H9 (cell line): ENCODE measurements around the gene CAPN2. TPM values are rescaled to one million over a fixed set of nuclear protein-coding genes. Genes with fewer than 3 reads are reported as not detected.

ENCODE experiments used
- DNase-seq: peaks from one replicate; pipeline ENCODE4 v3.0.0-alpha.2; 2017
- H2AFZ ChIP-seq: one replicate; pipeline ENCODE4 v1.6.1; 2013; ENCODE audit warnings: mild to moderate bottlenecking, low read length, control low read depth, moderate library complexity
- H2AK5ac ChIP-seq: 2 replicates; pipeline ENCODE4 v1.6.1; 2013; ENCODE audit warnings: low read length, control low read depth, mixed read lengths; ENCODE audit not compliant: insufficient read length
- H2BK120ac ChIP-seq: one replicate; pipeline ENCODE4 v1.6.1; 2013; ENCODE audit warnings: low read depth, mild to moderate bottlenecking, low read length, control low read depth, inconsistent platforms; ENCODE audit not compliant: poor library complexity, severe bottlenecking
- H2BK12ac ChIP-seq: 2 replicates; pipeline ENCODE4 v1.6.1; 2013; ENCODE audit warnings: low read length, control low read depth, mixed read lengths, low read depth; ENCODE audit not compliant: insufficient read length
- H2BK15ac ChIP-seq: 2 replicates; pipeline ENCODE4 v1.6.1; 2013; ENCODE audit warnings: low read depth, low read length, control low read depth
- H2BK20ac ChIP-seq: one replicate; pipeline ENCODE4 v1.6.1; 2013; ENCODE audit warnings: low read depth, mild to moderate bottlenecking, low read length, control low read depth, inconsistent platforms; ENCODE audit not compliant: poor library complexity, severe bottlenecking
- H2BK5ac ChIP-seq: 2 replicates; pipeline ENCODE4 v1.6.1; 2013; ENCODE audit warnings: low read length, control low read depth, mixed read lengths; ENCODE audit not compliant: insufficient read length
- H3K14ac ChIP-seq: 2 replicates; pipeline ENCODE4 v1.6.1; 2013; ENCODE audit warnings: low read length, control low read depth; ENCODE audit not compliant: insufficient read depth
- H3K18ac ChIP-seq: 2 replicates; pipeline ENCODE4 v1.6.1; 2013; ENCODE audit warnings: low read depth, mild to moderate bottlenecking, mixed read lengths, low read length, control low read depth; ENCODE audit not compliant: insufficient read length
- H3K23ac ChIP-seq: 2 replicates; pipeline ENCODE4 v1.6.1; 2013; ENCODE audit warnings: low read length, control low read depth, mixed read lengths, low read depth; ENCODE audit not compliant: insufficient read length
- H3K23me2 ChIP-seq: 2 replicates; pipeline ENCODE4 v1.6.1; 2013; ENCODE audit warnings: low read depth, mild to moderate bottlenecking, mixed read lengths, low read length, control low read depth; ENCODE audit not compliant: insufficient read length, poor library complexity, severe bottlenecking
- H3K27ac ChIP-seq: 2 replicates; pipeline ENCODE4 v1.5.1; 2013; ENCODE audit warnings: low read length, control low read depth, mixed read lengths, low read depth; ENCODE audit not compliant: insufficient read length
- H3K27me3 ChIP-seq: 2 replicates; pipeline ENCODE4 v1.6.1; 2013; ENCODE audit warnings: low read length, control low read depth, inconsistent platforms; ENCODE audit not compliant: insufficient read depth
- H3K4ac ChIP-seq: 2 replicates; pipeline ENCODE4 v1.6.1; 2013; ENCODE audit warnings: low read depth, mild to moderate bottlenecking, control low read depth, inconsistent platforms, low read length, moderate library complexity
- H3K4me1 ChIP-seq: 2 replicates; pipeline ENCODE4 v1.6.1; 2013; ENCODE audit warnings: low read length, control low read depth, inconsistent platforms; ENCODE audit not compliant: insufficient read depth
- H3K4me2 ChIP-seq: 2 replicates; pipeline ENCODE4 v1.6.1; 2013; ENCODE audit warnings: low read length, control low read depth, mixed read lengths; ENCODE audit not compliant: insufficient read length, insufficient read depth
- H3K56ac ChIP-seq: 2 replicates; pipeline ENCODE4 v1.6.1; 2013; ENCODE audit warnings: low read depth, mild to moderate bottlenecking, mixed read lengths, low read length, control low read depth; ENCODE audit not compliant: insufficient read length
- H3K79me1 ChIP-seq: 2 replicates; pipeline ENCODE4 v1.6.1; 2013; ENCODE audit warnings: low read depth, mild to moderate bottlenecking, moderate library complexity, low read length, control low read depth, inconsistent platforms; ENCODE audit not compliant: insufficient read depth, poor library complexity, severe bottlenecking
- H3K79me2 ChIP-seq: 2 replicates; pipeline ENCODE4 v1.6.1; 2013; ENCODE audit warnings: low read length, control low read depth, inconsistent platforms; ENCODE audit not compliant: insufficient read depth
- H3K9ac ChIP-seq: 2 replicates; pipeline ENCODE4 v1.6.1; 2013; ENCODE audit warnings: low read length, control low read depth, mixed read lengths; ENCODE audit not compliant: insufficient read length; ENCODE audit errors: extremely low read depth
- H3K9me3 ChIP-seq: one replicate; pipeline ENCODE4 v1.6.1; 2013; ENCODE audit warnings: low read depth, low read length, inconsistent platforms; ENCODE audit not compliant: control insufficient read depth
- H3T11ph ChIP-seq: one replicate; pipeline ENCODE4 v1.6.1; 2013; ENCODE audit warnings: mild to moderate bottlenecking, low read length, control low read depth, inconsistent platforms
- H4K20me1 ChIP-seq: one replicate; pipeline ENCODE4 v1.6.1; 2013; ENCODE audit not compliant: control insufficient read depth, insufficient read length, insufficient read depth
- H4K5ac ChIP-seq: 2 replicates; pipeline ENCODE4 v1.6.1; 2013; ENCODE audit warnings: low read depth, mild to moderate bottlenecking, mixed read lengths, low read length, control low read depth; ENCODE audit not compliant: insufficient read length
- H4K8ac ChIP-seq: replicated peaks from 2 replicates; pipeline ENCODE4 v1.6.1; 2013; ENCODE audit warnings: low read length, control low read depth, mixed read lengths, low read depth; ENCODE audit not compliant: insufficient read length
- H4K91ac ChIP-seq: 2 replicates; pipeline ENCODE4 v1.6.1; 2013; ENCODE audit warnings: low read depth, mild to moderate bottlenecking, moderate library complexity, mixed read lengths, low read length, control low read depth; ENCODE audit not compliant: insufficient read length
- H3K27ac Mint-ChIP-seq, 3 experiments: 2 replicates in 2 of 3; 3 replicates in 1 of 3; pipeline ENCODE4 v1.8.0; 2020 to 2021; ENCODE audit warnings: mixed read lengths in 3 of 3, mild to moderate bottlenecking in 1 of 3, moderate library complexity in 1 of 3
- H3K27me3 Mint-ChIP-seq: 2 replicates; pipeline ENCODE4 v1.8.0; 2021; ENCODE audit warnings: low read depth, mild to moderate bottlenecking, moderate library complexity, mixed read lengths
- H3K36me3 Mint-ChIP-seq, 3 experiments: 2 replicates in 2 of 3; 3 replicates in 1 of 3; pipeline ENCODE4 v1.8.0; 2020 to 2021; ENCODE audit warnings: low read depth in 3 of 3, mixed read lengths in 3 of 3; ENCODE audit not compliant: insufficient read depth in 1 of 3
- H3K4me1 Mint-ChIP-seq, 2 experiments: 2 replicates each; pipeline ENCODE4 v1.8.0; 2020; ENCODE audit warnings: mixed read lengths in 2 of 2
- H3K4me3 Mint-ChIP-seq, 2 experiments: 2 replicates in 1 of 2; 3 replicates in 1 of 2; pipeline ENCODE4 v1.8.0; 2020 to 2021; ENCODE audit warnings: mild to moderate bottlenecking in 2 of 2, mixed read lengths in 2 of 2, moderate library complexity in 1 of 2
- H3K9me3 Mint-ChIP-seq, 2 experiments: 2 replicates in 1 of 2; 3 replicates in 1 of 2; pipeline ENCODE4 v1.8.0; 2020; ENCODE audit warnings: mild to moderate bottlenecking in 2 of 2, mixed read lengths in 2 of 2, moderate library complexity in 1 of 2
- WGBS: extraction: QIAGEN DNeasy Blood & Tissue Kit; methylation state at CpG from one replicate; pipeline ENCODE4 v1.1.7; 2013; ENCODE audit warnings: missing lambda C conversion rate, low lambda C conversion rate, mixed read lengths; ENCODE audit not compliant: insufficient read length; ENCODE audit errors: extremely low coverage; 5-methylcytosine and 5-hydroxymethylcytosine counted together
- total RNA-seq: library from RNA; stranded (reverse); gene quantifications from 2 replicates; pipeline ENCODE4 v1.2.1, GENCODE V29; 2021
- TF ChIP-seq, protein P1 (sequence below): fragments of 200-600 bp; sonication (generic); conservative IDR thresholded peaks from 3 replicates; pipeline ENCODE4 v1.8.0; 2021; ENCODE audit warnings: antibody characterized with exemption, mild to moderate bottlenecking

The CAPN2 gene
- total RNA-seq, 1 experiment from 2014 or later: 32.2 TPM

DNA sequence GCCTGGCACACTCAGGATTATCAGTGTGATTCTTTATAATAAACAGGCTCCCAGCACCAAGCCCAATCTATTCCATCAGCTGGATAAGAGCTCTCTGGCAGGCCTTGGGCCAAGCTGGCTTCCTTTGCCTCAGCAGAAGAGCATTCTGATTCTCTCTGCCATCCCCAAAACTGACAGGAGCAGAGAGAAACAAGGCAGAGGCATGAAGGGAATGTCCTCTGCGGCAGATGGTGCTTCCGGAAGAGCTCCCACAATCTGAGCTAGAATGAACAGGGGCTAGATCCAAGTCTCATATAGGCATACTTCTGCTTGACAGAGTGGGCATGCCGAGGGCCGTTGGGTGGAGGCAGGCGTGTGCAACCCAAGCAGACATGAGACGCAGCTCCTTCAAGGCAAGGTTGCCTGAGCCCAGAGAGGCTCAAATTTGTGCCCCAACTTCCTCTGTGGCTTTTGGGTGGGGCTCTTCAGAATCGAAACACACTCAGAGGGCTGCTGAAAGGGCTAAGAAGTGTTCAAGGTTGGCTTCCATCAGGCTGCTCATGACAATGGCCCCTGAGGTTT is 4.0 kb downstream of the CAPN2 start:
- Histone ChIP-seq H2BK5ac (no peak overlapping the region), H2AK5ac (no peak overlapping the region), H3K9me3 (no peaks in the 10 kb centered on the region), H3K79me1 (no peaks in the 10 kb centered on the region), H3K18ac (no peak overlapping the region), H3K27me3 (peaks cover 33% of the 10 kb centered on the region; the same call in 1 of the 2 replicates), H3K23ac (no peak overlapping the region), H4K91ac (no peak overlapping the region), H3K9ac (no peak overlapping the region), H3K4me2 (no peak overlapping the region), H2BK20ac (no peak overlapping the region), H2AFZ (no peak overlapping the region), H4K5ac (no peak overlapping the region), H2BK12ac (no peak overlapping the region), H3K4me1 (peaks cover 8% of the 10 kb centered on the region; the same call in 1 of the 2 replicates), H3T11ph (no peak overlapping the region), H3K56ac (no peak overlapping the region), H4K8ac (no peak overlapping the region), H4K20me1 (no peaks in the 10 kb centered on the region), H3K23me2 (peaks cover 6% of the 10 kb centered on the region), H3K79me2 (no peaks in the 10 kb centered on the region), H2BK120ac (no peak overlapping the region), H3K4ac (no peak overlapping the region), H3K27ac (no peak overlapping the region), H2BK15ac (no peak overlapping the region), H3K14ac (no peak overlapping the region)
- H3K36me3 Mint-ChIP-seq: peaks cover 17 to 22% (median 19%) of the 10 kb centered on the region in 3 experiments; a peak in 6 of 7 replicates
- WGBS: no CpG with 5 or more reads among the region's 7 CpGs
- H3K27me3 Mint-ChIP-seq: peaks cover 82% of the 10 kb centered on the region
- no peak for DNase-seq
- H3K27ac Mint-ChIP-seq: no peak overlapping the region
- peaks cover 45 to 54% of the 10 kb centered on the region in 2 experiments for H3K4me1 Mint-ChIP-seq
- no peaks in the 10 kb centered on the region for H3K9me3 Mint-ChIP-seq
- TF ChIP-seq, protein P1, sequence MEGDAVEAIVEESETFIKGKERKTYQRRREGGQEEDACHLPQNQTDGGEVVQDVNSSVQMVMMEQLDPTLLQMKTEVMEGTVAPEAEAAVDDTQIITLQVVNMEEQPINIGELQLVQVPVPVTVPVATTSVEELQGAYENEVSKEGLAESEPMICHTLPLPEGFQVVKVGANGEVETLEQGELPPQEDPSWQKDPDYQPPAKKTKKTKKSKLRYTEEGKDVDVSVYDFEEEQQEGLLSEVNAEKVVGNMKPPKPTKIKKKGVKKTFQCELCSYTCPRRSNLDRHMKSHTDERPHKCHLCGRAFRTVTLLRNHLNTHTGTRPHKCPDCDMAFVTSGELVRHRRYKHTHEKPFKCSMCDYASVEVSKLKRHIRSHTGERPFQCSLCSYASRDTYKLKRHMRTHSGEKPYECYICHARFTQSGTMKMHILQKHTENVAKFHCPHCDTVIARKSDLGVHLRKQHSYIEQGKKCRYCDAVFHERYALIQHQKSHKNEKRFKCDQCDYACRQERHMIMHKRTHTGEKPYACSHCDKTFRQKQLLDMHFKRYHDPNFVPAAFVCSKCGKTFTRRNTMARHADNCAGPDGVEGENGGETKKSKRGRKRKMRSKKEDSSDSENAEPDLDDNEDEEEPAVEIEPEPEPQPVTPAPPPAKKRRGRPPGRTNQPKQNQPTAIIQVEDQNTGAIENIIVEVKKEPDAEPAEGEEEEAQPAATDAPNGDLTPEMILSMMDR: no peak
- H3K4me3 Mint-ChIP-seq: no peak overlapping the region
